Measurements from ENCODE around the gene TMEM178A.
"Not testable (repeated sequence)": the region's sequence is repeated elsewhere in the genome, so short reads cannot be mapped to it uniquely, and the experiment has no call there.

Gene TMEM178A

GRCh38 chr2:39665811-39666490, at the start of gene TMEM178A:
Gene TMEM178A, plus strand, starts transcription at chr2:39665917. Its CDS starts 58 bp downstream, at chr2:39665975.
- no peak for DNase-seq

GRCh38 chr2:39618236-39618635, 47.5 kb upstream of the TMEM178A start:
- no peak for DNase-seq

- DNase-seq: no peak
Observed at GRCh38 chr2:39618736-39619135, 47.0 kb upstream of the TMEM178A start.

- no peak for DNase-seq
Observed at GRCh38 chr2:39620067-39620466, 45.6 kb upstream of the TMEM178A start.

GRCh38 chr2:39621596-39621995, 44.1 kb upstream of the TMEM178A start:
- no peak for DNase-seq

- DNase-seq: no peak
Observed at GRCh38 chr2:39622860-39623259, 42.9 kb upstream of the TMEM178A start.

GRCh38 chr2:39623917-39624316, 41.8 kb upstream of the TMEM178A start:
- no peak for DNase-seq

GRCh38 chr2:39625193-39625926, 40.4 kb upstream of the TMEM178A start:
- no peak for DNase-seq

- DNase-seq: no peak
Observed at GRCh38 chr2:39625927-39626270, 39.8 kb upstream of the TMEM178A start.

- not testable (repeated sequence) for DNase-seq
Observed at GRCh38 chr2:39628346-39628745, 37.4 kb upstream of the TMEM178A start.

- DNase-seq: no peak
Observed at GRCh38 chr2:39629646-39630045, 36.1 kb upstream of the TMEM178A start.

GRCh38 chr2:39631256-39631655, 34.5 kb upstream of the TMEM178A start:
- no peak for DNase-seq

- DNase-seq: no peak
Observed at GRCh38 chr2:39631718-39632117, 34.0 kb upstream of the TMEM178A start.

- DNase-seq: no peak
Observed at GRCh38 chr2:39632876-39633275, 32.8 kb upstream of the TMEM178A start.

GRCh38 chr2:39636306-39636705, 29.4 kb upstream of the TMEM178A start:
- DNase-seq: no peak

- no peak for DNase-seq
Observed at GRCh38 chr2:39638581-39638980, 27.1 kb upstream of the TMEM178A start.

GRCh38 chr2:39640107-39640506, 25.6 kb upstream of the TMEM178A start:
- no peak for DNase-seq

GRCh38 chr2:39640681-39641080, 25.0 kb upstream of the TMEM178A start:
- no peak for DNase-seq

GRCh38 chr2:39641635-39642034, 24.1 kb upstream of the TMEM178A start:
- no peak for DNase-seq

GRCh38 chr2:39642051-39642718, 23.5 kb upstream of the TMEM178A start:
- no peak for DNase-seq

GRCh38 chr2:39645826-39646225, 19.9 kb upstream of the TMEM178A start:
- DNase-seq: no peak

GRCh38 chr2:39646267-39646666, 19.4 kb upstream of the TMEM178A start:
- DNase-seq: no peak

- no peak for DNase-seq
Observed at GRCh38 chr2:39647104-39647765, 18.5 kb upstream of the TMEM178A start.

- no peak for DNase-seq
Observed at GRCh38 chr2:39648580-39648979, 17.1 kb upstream of the TMEM178A start.
